ENCODE measurements around the gene COPB2.

COPB2 gene

DNA sequence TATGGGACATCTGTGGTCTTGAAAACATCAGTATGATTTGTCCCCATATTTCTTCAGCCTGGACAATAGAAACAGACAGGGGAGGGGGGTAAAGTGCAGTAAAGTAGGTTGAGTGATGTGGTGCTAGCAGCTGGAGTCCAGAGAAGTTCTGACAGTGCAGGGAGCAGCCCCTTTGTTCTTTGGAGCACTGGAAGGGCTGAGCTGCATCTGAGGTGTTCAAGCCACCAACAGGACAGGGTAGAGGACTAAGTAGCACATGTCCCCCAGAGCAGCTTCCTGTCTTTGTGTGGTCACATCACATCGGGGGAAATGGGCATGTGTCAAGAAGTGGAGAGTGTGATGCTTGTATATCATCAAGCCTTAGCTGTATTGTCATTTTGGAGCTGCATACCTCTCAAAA is 33.6 kb downstream of the COPB2 start:
- no peaks in the 10 kb centered on the region for H3K4me1 ChIP-seq (ENCODE audit: control insufficient read depth, insufficient read depth, low read depth, low read length)
- H3K79me1 ChIP-seq (replicated peaks; ENCODE audit: low read length, poor library complexity, severe bottlenecking), result peaks cover 15% of the 10 kb centered on the region
- 94% methylated on average over 1 of the region's 1 CpG for WGBS
- H3K23ac ChIP-seq (ENCODE audit: low read length in 2 of 2), result no peak overlapping the region
- no peak overlapping the region for H2AFZ ChIP-seq (ENCODE audit: low read depth, low read length)
- H3K4me2 ChIP-seq (ENCODE audit: low read length, poor library complexity, severe bottlenecking), result no peak overlapping the region
- H3K9ac ChIP-seq (ENCODE audit: low read length), result peak overlapping the region; percentile 52
- no peaks in the 10 kb centered on the region for H3K9me3 ChIP-seq (ENCODE audit: control insufficient read depth, low read length)
- peak overlapping the region; percentile 61 for H4K8ac ChIP-seq (ENCODE audit: low read length)
- H2BK12ac ChIP-seq (ENCODE audit: low read length in 2 of 2), result no peak overlapping the region
- peaks cover 26 to 100% of the 10 kb centered on the region in 2 experiments for H3K36me3 ChIP-seq (ENCODE audit: control insufficient read depth in 1 of 2, insufficient read depth in 2 of 2, low read depth in 1 of 2, low read length in 2 of 2)
- H2AK5ac ChIP-seq (ENCODE audit: low read length, severe bottlenecking), result no peak overlapping the region
- H3K18ac ChIP-seq (ENCODE audit: low read depth in 1 of 2, low read length in 2 of 2), result no peak overlapping the region
- H4K91ac ChIP-seq (ENCODE audit: low read length), result no peak overlapping the region
- H3K4ac ChIP-seq (ENCODE audit: low read depth in 1 of 2, low read length in 2 of 2), result no peak overlapping the region
- H2BK5ac ChIP-seq (ENCODE audit: low read depth, low read length, poor library complexity, severe bottlenecking), result no peak overlapping the region
- DNase-seq, result no peak
- H3K27me3 ChIP-seq (ENCODE audit: control insufficient read depth in 1 of 2, insufficient read depth in 1 of 2, low read length in 2 of 2), result no peaks in the 10 kb centered on the region
- no peak overlapping the region for H2BK15ac ChIP-seq (ENCODE audit: low read depth, poor library complexity, severe bottlenecking)
- H3K14ac ChIP-seq (ENCODE audit: low read length in 2 of 2), result no peak overlapping the region
- H2BK120ac ChIP-seq (ENCODE audit: low read depth, low read length), result no peak overlapping the region
- H3K4me3 ChIP-seq (ENCODE audit: insufficient read depth in 1 of 2, low read depth in 1 of 2, low read length in 2 of 2), result no peak overlapping the region
- H3K27ac ChIP-seq (ENCODE audit: low read length, poor library complexity, severe bottlenecking), result peak overlapping the region; percentile 1

DNA sequence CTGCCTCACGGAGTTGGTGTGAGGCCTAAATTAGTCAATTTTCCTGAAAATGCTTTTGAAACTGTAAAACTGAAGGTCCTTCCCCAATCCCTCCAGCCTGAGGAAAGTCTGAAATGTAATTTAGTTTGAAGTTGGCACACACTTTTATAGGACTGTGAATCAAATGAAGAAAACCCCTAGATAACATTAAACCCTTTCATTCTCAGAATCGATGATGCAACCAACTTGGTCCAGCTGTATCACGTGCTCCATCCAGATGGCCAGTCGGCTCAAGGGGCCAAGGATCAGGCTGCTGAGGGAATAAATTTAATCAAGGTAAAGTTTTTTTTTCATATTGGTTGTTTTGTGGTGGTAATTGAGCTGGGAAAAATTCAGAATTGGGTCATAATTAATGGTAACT is 34.0 kb downstream of the COPB2 start:
- no peak overlapping the region for H3K4ac ChIP-seq (ENCODE audit: low read depth in 1 of 2, low read length in 2 of 2)
- H3K4me3 ChIP-seq (ENCODE audit: insufficient read depth in 1 of 2, low read depth in 1 of 2, low read length in 2 of 2), result no peak overlapping the region
- H3K9me3 ChIP-seq (ENCODE audit: control insufficient read depth, low read length), result no peaks in the 10 kb centered on the region
- H4K91ac ChIP-seq (ENCODE audit: low read length), result no peak overlapping the region
- peak overlapping the region; percentile 9 for H2BK5ac ChIP-seq (ENCODE audit: low read depth, low read length, poor library complexity, severe bottlenecking)
- H3K79me1 ChIP-seq (replicated peaks; ENCODE audit: low read length, poor library complexity, severe bottlenecking), result peaks cover 13% of the 10 kb centered on the region
- DNase-seq, result peak; percentile 17
- H2AFZ ChIP-seq (ENCODE audit: low read depth, low read length), result no peak overlapping the region
- H3K4me1 ChIP-seq (ENCODE audit: control insufficient read depth, insufficient read depth, low read depth, low read length), result no peaks in the 10 kb centered on the region
- no peak overlapping the region for H2BK15ac ChIP-seq (ENCODE audit: low read depth, poor library complexity, severe bottlenecking)
- no peak overlapping the region for H3K14ac ChIP-seq (ENCODE audit: low read length in 2 of 2)
- no peak overlapping the region for H3K4me2 ChIP-seq (ENCODE audit: low read length, poor library complexity, severe bottlenecking)
- no peak overlapping the region for H2AK5ac ChIP-seq (ENCODE audit: low read length, severe bottlenecking)
- peaks cover 27 to 100% of the 10 kb centered on the region in 2 experiments for H3K36me3 ChIP-seq (ENCODE audit: control insufficient read depth in 1 of 2, insufficient read depth in 2 of 2, low read depth in 1 of 2, low read length in 2 of 2)
- H3K27ac ChIP-seq (ENCODE audit: low read length, poor library complexity, severe bottlenecking), result no peak overlapping the region
- no peak overlapping the region for H4K8ac ChIP-seq (ENCODE audit: low read length)
- peak overlapping the region; percentile 52 for H3K9ac ChIP-seq (ENCODE audit: low read length)
- H3K27me3 ChIP-seq (ENCODE audit: control insufficient read depth in 1 of 2, insufficient read depth in 1 of 2, low read length in 2 of 2), result no peaks in the 10 kb centered on the region
- 94% methylated on average over 3 of the region's 4 CpGs for WGBS
- no peak overlapping the region for H3K18ac ChIP-seq (ENCODE audit: low read depth in 1 of 2, low read length in 2 of 2)
- H3K23ac ChIP-seq (ENCODE audit: low read length in 2 of 2), result no peak overlapping the region
- no peak overlapping the region for H2BK12ac ChIP-seq (ENCODE audit: low read length in 2 of 2)
- H2BK120ac ChIP-seq (ENCODE audit: low read depth, low read length), result no peak overlapping the region

DNA sequence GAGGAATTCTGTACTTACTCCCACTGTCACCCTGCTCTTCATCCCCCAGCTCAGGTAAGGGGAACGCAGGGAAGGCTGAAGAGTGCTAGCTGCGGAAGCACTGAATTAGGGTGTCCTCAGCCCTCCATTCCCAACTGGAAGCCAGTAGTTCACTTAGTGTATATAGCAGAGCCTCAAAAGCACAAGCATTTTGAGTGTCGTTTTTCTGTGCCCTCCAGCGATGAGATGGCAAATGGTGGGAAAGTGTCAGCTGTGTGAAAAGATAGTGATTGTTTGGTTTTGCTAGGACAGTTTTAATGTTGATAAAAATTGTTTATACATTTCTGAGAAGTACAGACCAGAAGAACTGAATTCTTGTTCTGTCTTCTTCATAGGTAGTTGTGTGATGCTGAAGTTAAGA is 34.8 kb downstream of the COPB2 start:
- no peak overlapping the region for H3K14ac ChIP-seq (ENCODE audit: low read length in 2 of 2)

DNA sequence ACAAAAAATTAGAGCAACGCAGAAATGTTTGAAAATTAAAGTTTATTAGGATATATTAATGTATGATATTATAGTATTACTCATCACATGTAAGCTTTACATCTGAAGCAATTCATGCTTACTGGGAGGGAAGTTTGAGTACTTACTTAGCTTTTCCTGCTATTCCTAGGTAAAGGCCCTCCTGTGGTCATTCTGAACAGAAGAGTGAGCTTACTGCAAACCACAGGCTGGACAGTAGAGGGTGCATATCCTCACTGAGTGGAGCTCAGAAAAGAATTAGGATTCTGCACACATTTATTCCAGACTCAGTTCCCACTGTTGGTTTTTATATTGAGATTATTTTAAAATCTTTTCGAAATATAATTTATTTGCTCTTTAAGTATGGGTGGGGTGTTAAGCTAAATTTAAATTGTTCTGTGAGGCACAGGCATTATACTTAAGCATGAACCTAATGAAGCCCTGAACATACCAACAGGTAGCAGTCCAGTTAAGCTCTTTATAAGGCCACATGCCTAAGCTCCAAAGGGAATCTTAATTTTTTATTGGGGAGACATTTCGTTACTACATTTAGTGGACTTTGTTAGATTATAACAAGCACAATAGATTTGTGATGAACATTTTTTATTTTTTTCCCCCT is 35.4 kb downstream of the COPB2 start:
- no peak overlapping the region for H2BK5ac ChIP-seq (ENCODE audit: low read depth, low read length, poor library complexity, severe bottlenecking)
- no peak overlapping the region for H2BK120ac ChIP-seq (ENCODE audit: low read depth, low read length)
- no peak overlapping the region for H3K23ac ChIP-seq (ENCODE audit: low read length in 2 of 2)
- no peak overlapping the region for H3K14ac ChIP-seq (ENCODE audit: low read length in 2 of 2)
- no peak overlapping the region for H2AFZ ChIP-seq (ENCODE audit: low read depth, low read length)
- H2AK5ac ChIP-seq (ENCODE audit: low read length, severe bottlenecking), result no peak overlapping the region
- H3K18ac ChIP-seq (ENCODE audit: low read depth in 1 of 2, low read length in 2 of 2), result no peak overlapping the region
- no peak overlapping the region for H4K91ac ChIP-seq (ENCODE audit: low read length)
- H2BK12ac ChIP-seq (ENCODE audit: low read length in 2 of 2), result no peak overlapping the region
- no peak overlapping the region for H4K8ac ChIP-seq (ENCODE audit: low read length)
- WGBS, result no CpG with 5 or more reads among the region's 3 CpGs
- no peaks in the 10 kb centered on the region for H3K27me3 ChIP-seq (ENCODE audit: control insufficient read depth in 1 of 2, insufficient read depth in 1 of 2, low read length in 2 of 2)
- H3K27ac ChIP-seq (ENCODE audit: low read length, poor library complexity, severe bottlenecking), result no peak overlapping the region
- peak; percentile 79 for DNase-seq
- H3K4ac ChIP-seq (ENCODE audit: low read depth in 1 of 2, low read length in 2 of 2), result no peak overlapping the region
- H3K4me2 ChIP-seq (ENCODE audit: low read length, poor library complexity, severe bottlenecking), result no peak overlapping the region
- no peak overlapping the region for H2BK15ac ChIP-seq (ENCODE audit: low read depth, poor library complexity, severe bottlenecking)
- H3K36me3 ChIP-seq (ENCODE audit: control insufficient read depth in 1 of 2, insufficient read depth in 2 of 2, low read depth in 1 of 2, low read length in 2 of 2), result peaks cover 26 to 99% of the 10 kb centered on the region in 2 experiments
- no peaks in the 10 kb centered on the region for H3K4me1 ChIP-seq (ENCODE audit: control insufficient read depth, insufficient read depth, low read depth, low read length)
- H3K9me3 ChIP-seq (ENCODE audit: control insufficient read depth, low read length), result no peaks in the 10 kb centered on the region
- H3K4me3 ChIP-seq (ENCODE audit: insufficient read depth in 1 of 2, low read depth in 1 of 2, low read length in 2 of 2), result no peak overlapping the region
- H3K79me1 ChIP-seq (replicated peaks; ENCODE audit: low read length, poor library complexity, severe bottlenecking), result peaks cover 15% of the 10 kb centered on the region
- peak overlapping the region; percentile 52 for H3K9ac ChIP-seq (ENCODE audit: low read length)

More for the DNA sequence above, 34.8 kb downstream of the COPB2 start:
- Histone ChIP-seq H2BK5ac (ENCODE audit: low read depth, low read length, poor library complexity, severe bottlenecking) (no peak overlapping the region), H3K9me3 (ENCODE audit: control insufficient read depth, low read length) (no peaks in the 10 kb centered on the region), H3K4me3 (ENCODE audit: insufficient read depth in 1 of 2, low read depth in 1 of 2, low read length in 2 of 2) (no peak overlapping the region), H4K8ac (ENCODE audit: low read length) (no peak overlapping the region), H3K9ac (ENCODE audit: low read length) (peak overlapping the region; percentile 52), H3K27ac (ENCODE audit: low read length, poor library complexity, severe bottlenecking) (no peak overlapping the region), H2BK120ac (ENCODE audit: low read depth, low read length) (no peak overlapping the region), H2BK15ac (ENCODE audit: low read depth, poor library complexity, severe bottlenecking) (no peak overlapping the region), H3K4me2 (ENCODE audit: low read length, poor library complexity, severe bottlenecking) (no peak overlapping the region), H2BK12ac (ENCODE audit: low read length in 2 of 2) (no peak overlapping the region), H3K4ac (ENCODE audit: low read depth in 1 of 2, low read length in 2 of 2) (no peak overlapping the region), H3K79me1 (replicated peaks; ENCODE audit: low read length, poor library complexity, severe bottlenecking) (peaks cover 13% of the 10 kb centered on the region), H3K18ac (ENCODE audit: low read depth in 1 of 2, low read length in 2 of 2) (no peak overlapping the region), H3K27me3 (ENCODE audit: control insufficient read depth in 1 of 2, insufficient read depth in 1 of 2, low read length in 2 of 2) (no peaks in the 10 kb centered on the region), H2AK5ac (ENCODE audit: low read length, severe bottlenecking) (no peak overlapping the region), H3K36me3 (ENCODE audit: control insufficient read depth in 1 of 2, insufficient read depth in 2 of 2, low read depth in 1 of 2, low read length in 2 of 2) (peaks cover 26 to 99% of the 10 kb centered on the region in 2 experiments), H2AFZ (ENCODE audit: low read depth, low read length) (no peak overlapping the region), H3K23ac (ENCODE audit: low read length in 2 of 2) (no peak overlapping the region), H3K4me1 (ENCODE audit: control insufficient read depth, insufficient read depth, low read depth, low read length) (no peaks in the 10 kb centered on the region), H4K91ac (ENCODE audit: low read length) (no peak overlapping the region)
- 87% methylated on average over 4 of the region's 4 CpGs for WGBS
- no peak for DNase-seq
